IMR-90 (cell line): Measurements from ENCODE around the gene RNF14.

Experiments
- BHLHE40 ChIP-seq: fragments of 150-350 bp; IDR thresholded peaks from 2 replicates; pipeline ENCODE4 v1.6.1; 2016; ENCODE audit warnings: mild to moderate bottlenecking, low read depth, low read length
- CEBPB ChIP-seq: IDR thresholded peaks from 2 replicates; pipeline ENCODE4 v1.6.1; 2012; ENCODE audit warnings: low read depth, low read length, improper control_type of control experiment
- FOS ChIP-seq: fragments of 150-350 bp; IDR thresholded peaks from 2 replicates; pipeline ENCODE4 v1.6.1; 2016; ENCODE audit warnings: low read depth, low read length
- MAFK ChIP-seq: IDR thresholded peaks from 2 replicates; pipeline ENCODE4 v1.6.1; 2012; ENCODE audit warnings: low read depth, low read length, improper control_type of control experiment
- MAZ ChIP-seq: IDR thresholded peaks from 2 replicates; pipeline ENCODE4 v1.6.1; 2012; ENCODE audit warnings: low read depth, mild to moderate bottlenecking, low read length, improper control_type of control experiment, moderate library complexity, borderline replicate concordance
- MXI1 ChIP-seq: IDR thresholded peaks from 2 replicates; pipeline ENCODE4 v1.6.1; 2012; ENCODE audit warnings: low read depth, mild to moderate bottlenecking, low read length, moderate library complexity, borderline replicate concordance
- POLR2A ChIP-seq: IDR thresholded peaks from 2 replicates; pipeline ENCODE4 v1.6.1; 2012; ENCODE audit warnings: mild to moderate bottlenecking, low read depth, low read length
- RAD21 ChIP-seq: IDR thresholded peaks from 2 replicates; pipeline ENCODE4 v1.6.1; 2012; ENCODE audit warnings: low read length, improper control_type of control experiment
- TF ChIP-seq, protein P1 (sequence below): conservative IDR thresholded peaks from 2 replicates; pipeline ENCODE4 v1.5.1; 2012; ENCODE audit warnings: mild to moderate bottlenecking, low read depth, low read length, improper control_type of control experiment
- TF ChIP-seq, protein P2 (sequence below): fragments of 150-350 bp; IDR thresholded peaks from 2 replicates; pipeline ENCODE4 v1.6.1; 2017; ENCODE audit warnings: mild to moderate bottlenecking, antibody characterized with exemption, low read length, low read depth

DNA sequence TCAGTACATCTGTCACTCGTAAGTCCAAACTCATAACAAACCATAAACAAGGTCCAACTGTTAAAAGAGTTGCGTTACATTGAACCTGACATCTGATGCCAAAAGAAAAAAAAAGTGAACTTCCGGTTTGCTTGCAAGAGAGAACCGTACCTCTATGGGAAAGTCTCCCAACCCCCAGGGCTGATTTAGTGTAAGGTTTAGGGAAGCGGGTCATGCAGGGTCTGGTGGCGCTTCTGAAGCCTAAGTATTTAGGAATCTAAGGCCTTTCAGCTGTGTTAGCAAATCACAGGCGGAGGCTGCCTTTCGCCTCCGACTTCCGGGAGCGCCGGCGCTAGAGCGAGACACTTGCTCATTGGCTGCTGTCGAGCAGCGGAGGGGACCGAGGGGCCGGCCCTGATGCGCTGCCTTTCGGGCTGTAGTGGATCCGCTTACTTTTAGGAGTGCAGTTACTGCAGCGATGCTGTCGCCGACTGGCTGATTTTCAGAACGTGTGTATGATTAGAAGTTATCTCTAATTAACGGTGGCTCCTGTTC, 55.9 kb downstream of the RNF14 start:
- no peak for TF ChIP-seq FOS
- TF ChIP-seq, protein P1, sequence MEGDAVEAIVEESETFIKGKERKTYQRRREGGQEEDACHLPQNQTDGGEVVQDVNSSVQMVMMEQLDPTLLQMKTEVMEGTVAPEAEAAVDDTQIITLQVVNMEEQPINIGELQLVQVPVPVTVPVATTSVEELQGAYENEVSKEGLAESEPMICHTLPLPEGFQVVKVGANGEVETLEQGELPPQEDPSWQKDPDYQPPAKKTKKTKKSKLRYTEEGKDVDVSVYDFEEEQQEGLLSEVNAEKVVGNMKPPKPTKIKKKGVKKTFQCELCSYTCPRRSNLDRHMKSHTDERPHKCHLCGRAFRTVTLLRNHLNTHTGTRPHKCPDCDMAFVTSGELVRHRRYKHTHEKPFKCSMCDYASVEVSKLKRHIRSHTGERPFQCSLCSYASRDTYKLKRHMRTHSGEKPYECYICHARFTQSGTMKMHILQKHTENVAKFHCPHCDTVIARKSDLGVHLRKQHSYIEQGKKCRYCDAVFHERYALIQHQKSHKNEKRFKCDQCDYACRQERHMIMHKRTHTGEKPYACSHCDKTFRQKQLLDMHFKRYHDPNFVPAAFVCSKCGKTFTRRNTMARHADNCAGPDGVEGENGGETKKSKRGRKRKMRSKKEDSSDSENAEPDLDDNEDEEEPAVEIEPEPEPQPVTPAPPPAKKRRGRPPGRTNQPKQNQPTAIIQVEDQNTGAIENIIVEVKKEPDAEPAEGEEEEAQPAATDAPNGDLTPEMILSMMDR, result no peak
- peak; percentile 49 for TF ChIP-seq MAFK
- no peak for TF ChIP-seq BHLHE40
- 0 out of 2 replicates have a peak, but pooled peaks have one; percentile 11 for TF ChIP-seq CEBPB
- TF ChIP-seq, protein P2, sequence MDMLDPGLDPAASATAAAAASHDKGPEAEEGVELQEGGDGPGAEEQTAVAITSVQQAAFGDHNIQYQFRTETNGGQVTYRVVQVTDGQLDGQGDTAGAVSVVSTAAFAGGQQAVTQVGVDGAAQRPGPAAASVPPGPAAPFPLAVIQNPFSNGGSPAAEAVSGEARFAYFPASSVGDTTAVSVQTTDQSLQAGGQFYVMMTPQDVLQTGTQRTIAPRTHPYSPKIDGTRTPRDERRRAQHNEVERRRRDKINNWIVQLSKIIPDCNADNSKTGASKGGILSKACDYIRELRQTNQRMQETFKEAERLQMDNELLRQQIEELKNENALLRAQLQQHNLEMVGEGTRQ, result no peak
- TF ChIP-seq POLR2A, result no peak
- TF ChIP-seq RAD21, result no peak
- TF ChIP-seq MAZ, result no peak
- TF ChIP-seq MXI1, result no peak
